GM21381 (cell line): ENCODE results near the gene TPRA1.
"Not testable (repeated sequence)": the region's sequence is repeated elsewhere in the genome, so short reads cannot be mapped to it uniquely, and the experiment has no call there.

ENCODE experiments used
- ATAC-seq: cut with Tn5 transposase; IDR thresholded peaks from one replicate; pipeline ENCODE4 v1.9.1; 2021; ENCODE audit warnings: mild to moderate bottlenecking, moderate library complexity; ENCODE audit not compliant: unreplicated experiment

TPRA1 gene

GRCh38 chr3:127616836-127617605 lies 26.5 kb upstream of the TPRA1 start:
- ATAC-seq, result no peak

- no peak for ATAC-seq
Measured at GRCh38 chr3:127615631-127616305, 25.2 kb upstream of the TPRA1 start.

GRCh38 chr3:127614928-127615589 lies 24.5 kb upstream of the TPRA1 start:
- ATAC-seq, result no peak

- ATAC-seq, result no peak
Measured at GRCh38 chr3:127613406-127613805, 22.9 kb upstream of the TPRA1 start.

DNA sequence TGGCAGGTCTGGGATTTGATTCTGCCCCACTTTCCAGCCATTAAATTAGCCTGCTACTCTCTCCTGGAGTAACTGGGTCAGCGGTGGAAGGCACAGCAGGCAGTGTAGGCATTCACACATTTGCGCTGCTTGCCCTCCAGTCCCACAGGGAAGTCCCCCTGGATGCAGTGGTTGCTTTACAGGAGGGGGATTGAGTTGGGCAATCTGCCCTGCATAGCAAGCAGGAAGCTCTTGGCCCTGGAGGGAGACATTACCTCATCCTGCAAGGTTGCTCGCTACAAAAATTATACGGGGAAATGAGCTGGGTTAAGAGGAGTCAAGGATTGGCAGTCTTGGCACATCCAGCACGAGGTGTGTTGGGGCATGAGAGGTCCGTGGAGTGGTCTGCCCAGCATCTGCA lies 22.4 kb upstream of the TPRA1 start:
- ATAC-seq, result no peak

DNA sequence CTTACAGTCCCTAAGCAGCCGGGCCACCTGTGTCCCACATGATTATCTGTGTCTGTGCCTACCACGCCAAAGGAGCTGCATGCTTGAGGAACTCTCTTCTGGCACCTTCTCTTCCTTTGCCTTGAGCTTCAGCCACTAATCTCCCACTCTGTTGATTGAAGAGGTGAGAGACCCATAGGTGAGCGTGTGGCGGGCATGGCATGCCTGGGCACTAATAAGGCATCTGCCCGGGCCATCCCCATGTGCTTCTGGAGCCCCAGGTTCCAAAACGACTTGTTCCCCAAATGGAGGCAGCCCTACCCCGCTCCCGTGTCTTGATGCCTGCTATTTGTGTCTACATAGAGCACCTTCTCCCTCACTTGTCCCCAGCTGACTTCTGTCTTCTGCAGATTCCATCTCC lies 20.7 kb upstream of the TPRA1 start:
- no peak for ATAC-seq

DNA sequence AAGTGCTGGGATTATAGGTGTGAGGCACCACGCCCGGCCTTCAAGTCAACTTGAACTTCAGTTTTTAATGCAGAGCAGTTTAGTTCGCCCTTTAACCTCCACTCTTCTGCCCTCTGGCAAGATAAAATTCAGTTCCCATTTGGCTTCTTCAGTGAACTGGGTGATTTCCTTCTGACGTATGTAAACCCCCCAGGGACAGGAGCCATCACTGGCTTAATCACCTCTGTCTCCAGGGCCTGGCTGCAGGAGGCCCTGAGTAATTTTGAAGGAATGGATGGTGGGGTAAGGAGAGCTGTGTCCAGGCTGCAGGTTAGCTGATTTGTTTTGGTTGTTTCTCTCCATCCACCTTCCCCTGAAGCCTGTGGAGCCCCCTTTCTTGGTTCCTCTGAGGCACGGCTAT lies 19.6 kb upstream of the TPRA1 start:
- ATAC-seq, result no peak

DNA sequence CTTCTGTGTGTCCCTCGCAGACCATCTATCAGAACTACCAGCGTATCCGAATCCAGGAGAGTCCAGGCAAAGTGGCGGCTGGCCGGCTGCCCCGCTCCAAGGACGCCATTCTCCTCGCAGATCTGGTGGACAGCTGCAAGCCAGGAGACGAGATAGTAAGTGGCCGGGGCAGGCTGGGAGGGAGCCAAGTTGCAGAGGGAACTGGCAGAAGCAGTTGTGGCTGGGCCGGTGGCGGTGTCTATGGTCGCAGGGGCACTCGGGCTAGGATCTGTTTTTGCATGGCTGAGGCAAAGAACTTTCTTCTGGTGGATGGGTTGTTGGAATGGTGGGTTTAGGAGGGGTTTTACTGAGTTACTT lies 17.8 kb upstream of the TPRA1 start:
- no peak for ATAC-seq

DNA sequence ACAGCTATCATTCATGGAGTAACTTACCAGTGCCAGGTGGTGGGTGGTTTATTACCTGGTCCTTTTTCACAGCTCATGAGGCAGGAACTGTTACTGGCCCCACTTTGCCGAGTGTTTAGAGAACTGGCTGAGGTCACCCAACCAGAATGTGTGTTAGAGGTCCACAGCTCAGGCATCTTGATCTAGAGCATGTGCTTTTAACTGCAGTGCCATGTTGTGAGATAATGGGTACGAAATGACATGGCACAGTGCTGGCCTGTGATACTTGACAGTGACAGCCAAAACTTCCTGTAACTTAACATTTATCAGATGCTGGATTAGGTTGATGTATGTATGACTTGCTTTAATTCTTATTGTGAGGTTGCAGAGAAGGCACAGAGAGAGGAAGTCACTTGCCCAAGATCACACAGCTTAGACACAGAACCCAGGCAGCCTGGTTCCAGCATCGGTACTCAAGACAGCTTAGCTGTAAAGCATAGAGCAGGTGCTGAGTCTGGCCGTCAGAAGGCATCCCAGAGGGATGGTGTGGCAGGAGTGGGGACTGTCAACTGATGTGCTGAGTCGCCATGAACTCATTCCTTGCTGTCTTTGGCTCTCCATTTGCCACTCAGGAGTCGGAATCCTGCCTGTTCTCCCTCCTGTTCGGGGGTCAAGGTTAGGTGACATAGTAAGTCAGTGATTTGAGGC lies 17.3 kb upstream of the TPRA1 start:
- no peak for ATAC-seq

DNA sequence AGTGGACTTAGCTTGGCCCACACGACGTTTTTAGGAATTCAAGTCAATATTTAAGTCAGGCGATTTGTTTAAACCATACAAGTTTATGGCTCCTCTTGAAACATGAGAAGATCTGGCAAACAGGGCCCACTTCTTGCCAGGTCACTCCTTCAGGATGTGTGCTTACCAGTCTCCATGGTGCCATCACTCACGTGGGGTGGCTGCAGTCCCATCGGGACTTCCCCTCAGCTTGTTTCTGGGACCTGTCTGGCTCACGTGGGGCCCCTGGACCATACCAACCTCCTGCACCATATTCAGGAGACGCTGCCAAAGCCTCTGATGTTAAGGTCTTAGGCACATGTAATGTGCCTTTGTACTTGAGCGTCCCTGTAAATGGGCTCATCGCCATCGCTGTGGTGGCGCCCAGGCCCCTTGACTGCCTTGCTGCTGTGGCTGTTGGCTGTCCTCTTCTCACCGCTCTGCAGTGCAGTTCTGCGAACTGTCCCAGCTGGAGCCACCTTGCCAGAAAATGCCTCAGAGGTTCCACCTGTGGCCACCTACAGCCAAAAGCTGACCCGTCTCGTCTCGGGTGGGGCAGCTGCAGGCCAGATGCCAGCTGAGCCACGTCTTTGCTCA lies 16.6 kb upstream of the TPRA1 start:
- ATAC-seq, result no peak

GRCh38 chr3:127606086-127606805 lies 15.7 kb upstream of the TPRA1 start:
- ATAC-seq, result no peak

DNA sequence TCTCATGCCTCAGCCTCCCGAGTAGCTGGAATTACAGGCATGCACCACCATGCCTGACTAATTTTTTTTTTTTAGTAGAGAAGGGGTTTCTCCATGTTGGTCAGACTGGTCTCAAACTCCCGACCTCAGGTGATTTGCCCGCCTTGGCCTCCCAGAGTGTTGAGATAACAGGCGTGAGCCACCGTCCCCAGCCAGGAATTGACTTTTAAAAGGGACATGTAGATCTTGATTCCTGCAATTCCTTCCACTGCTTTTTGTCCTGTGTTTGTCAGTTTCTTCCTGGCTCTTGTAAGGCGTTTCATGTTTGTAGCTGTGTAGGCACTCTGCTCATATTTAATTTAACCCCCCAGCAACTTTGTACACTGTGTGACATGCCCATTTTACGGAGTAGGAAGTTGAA lies 15.0 kb upstream of the TPRA1 start:
- ATAC-seq, result not testable (repeated sequence)

DNA sequence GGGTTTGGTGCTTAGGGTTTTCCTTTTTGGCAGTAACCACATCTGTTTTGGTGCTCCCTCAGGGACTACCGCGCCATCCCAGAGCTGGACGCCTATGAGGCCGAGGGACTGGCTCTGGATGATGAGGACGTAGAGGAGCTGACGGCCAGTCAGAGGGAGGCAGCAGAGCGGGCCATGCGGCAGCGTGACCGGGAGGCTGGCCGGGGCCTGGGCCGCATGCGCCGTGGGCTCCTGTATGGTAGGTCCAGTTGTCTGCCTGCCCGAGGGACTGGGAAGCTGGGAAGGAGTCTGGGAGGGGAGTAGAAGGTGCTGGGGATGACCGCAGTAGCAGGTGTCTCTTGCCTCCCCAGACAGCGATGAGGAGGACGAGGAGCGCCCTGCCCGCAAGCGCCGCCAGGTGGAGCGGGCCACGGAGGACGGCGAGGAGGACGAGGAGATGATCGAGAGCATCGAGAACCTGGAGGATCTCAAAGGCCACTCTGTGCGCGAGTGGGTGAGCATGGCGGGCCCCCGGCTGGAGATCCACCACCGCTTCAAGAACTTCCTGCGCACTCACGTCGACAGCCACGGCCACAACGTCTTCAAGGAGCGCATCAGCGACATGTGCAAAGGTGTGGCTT lies 14.1 kb upstream of the TPRA1 start:
- no peak for ATAC-seq

DNA sequence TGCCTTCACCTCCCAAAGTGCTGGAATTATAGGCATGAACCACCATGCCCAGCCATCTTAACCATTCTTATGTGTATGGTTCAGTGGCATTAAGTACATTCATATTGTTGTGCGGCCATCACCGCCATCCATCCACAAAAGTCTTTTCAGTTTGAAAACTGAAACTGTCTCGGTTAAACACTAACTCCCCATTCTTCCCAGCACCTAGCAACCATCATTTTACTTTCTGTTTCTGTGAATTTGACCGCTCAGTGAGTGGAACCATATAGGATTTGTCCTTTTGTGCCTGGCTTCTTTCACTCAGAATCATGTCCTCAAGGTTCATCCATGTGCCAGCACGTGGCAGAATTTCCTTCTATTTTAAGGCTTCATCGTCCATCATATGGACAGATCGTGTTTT lies 13.5 kb upstream of the TPRA1 start:
- no peak for ATAC-seq

GRCh38 chr3:127600749-127601456 lies 10.4 kb upstream of the TPRA1 start:
- no peak for ATAC-seq

- no peak for ATAC-seq
Measured at GRCh38 chr3:127598841-127599570, 8.5 kb upstream of the TPRA1 start.

DNA sequence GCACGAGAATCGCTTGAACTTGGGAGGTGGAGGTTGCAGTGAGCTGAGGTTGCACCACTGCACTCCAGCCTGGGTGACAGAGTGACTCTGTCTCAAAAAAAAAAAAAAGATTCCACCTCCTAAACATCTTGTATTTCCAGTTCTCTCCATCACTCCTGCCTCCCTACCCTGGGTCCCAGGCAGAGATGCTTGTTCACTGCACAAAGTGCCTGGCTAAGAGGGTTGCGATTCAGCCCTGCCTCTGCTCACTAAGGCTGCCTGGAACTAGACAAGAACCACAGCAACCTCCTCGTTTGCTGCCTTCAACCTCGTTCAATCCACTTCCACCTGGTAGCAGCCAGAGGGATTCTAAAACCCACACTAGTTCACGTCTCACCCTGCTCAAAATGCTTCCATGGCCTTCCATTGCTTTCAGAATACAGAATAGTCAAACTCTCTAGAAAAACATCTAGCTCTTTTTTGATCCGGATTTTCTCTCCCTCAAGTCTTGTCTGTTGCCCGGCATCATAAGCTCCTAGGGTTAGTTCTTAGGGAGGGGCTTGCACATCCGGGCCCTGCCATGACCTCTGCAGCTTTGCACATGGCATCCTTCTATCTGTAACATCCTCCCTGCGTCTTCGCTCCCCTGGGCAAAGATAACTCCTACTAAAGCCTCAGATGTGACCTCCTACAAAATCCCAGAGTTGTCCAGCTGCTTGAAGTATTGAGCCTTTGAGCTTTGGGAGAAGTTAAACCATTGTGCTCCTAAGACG lies 6.7 kb upstream of the TPRA1 start:
- ATAC-seq, result no peak

GRCh38 chr3:127595303-127595702 lies 4.8 kb upstream of the TPRA1 start:
- ATAC-seq, result no peak
